WTC11 (cell line): Measurements from ENCODE around the gene LILRA6.

Experiments used
- ATF2 ChIP-seq: sonication (generic); formaldehyde crosslinking; IDR thresholded peaks from 2 replicates; pipeline ENCODE4 v1.8.1; 2022; ENCODE audit warnings: low read depth, missing genetic modification reagents, borderline replicate concordance
- CTCF ChIP-seq: fragments of 200-600 bp; IDR thresholded peaks from 2 replicates; pipeline ENCODE4 v1.8.0; 2022; ENCODE audit warnings: antibody characterized with exemption
- GABPB1 ChIP-seq: sonication (generic); formaldehyde crosslinking; IDR thresholded peaks from 2 replicates; pipeline ENCODE4 v1.8.1; 2023; ENCODE audit warnings: mild to moderate bottlenecking, missing genetic modification reagents

GRCh38 chr19:54248016-54248601 is 5.5 kb upstream of the LILRA6 start:
- no peak for TF ChIP-seq CTCF
- no peak for TF ChIP-seq GABPB1
- TF ChIP-seq ATF2 = no peak
